Left kidney (tissue), 8 donors: ENCODE results near the gene SPINDOC. TPM values are rescaled to one million over a fixed set of nuclear protein-coding genes. Genes with fewer than 3 reads are reported as not detected.
"Not testable (repeated sequence)": the region's sequence is repeated elsewhere in the genome, so short reads cannot be mapped to it uniquely, and the experiment has no call there.

Source experiments
- DNase-seq: peaks from one replicate; pipeline ENCODE4 v3.0.0-alpha.2; 2013
- long read RNA-seq, 8 donors: transcript quantifications; one replicate each; lab custom pipeline, GENCODE V29; 2026
- polyA plus RNA-seq: library from polyadenylated mRNA; unstranded; fragments of 120-200 nt; gene quantifications from one replicate; pipeline ENCODE4 v1.2.1, GENCODE V29; 2013; ENCODE audit not compliant: insufficient read length

SPINDOC gene, protein sequence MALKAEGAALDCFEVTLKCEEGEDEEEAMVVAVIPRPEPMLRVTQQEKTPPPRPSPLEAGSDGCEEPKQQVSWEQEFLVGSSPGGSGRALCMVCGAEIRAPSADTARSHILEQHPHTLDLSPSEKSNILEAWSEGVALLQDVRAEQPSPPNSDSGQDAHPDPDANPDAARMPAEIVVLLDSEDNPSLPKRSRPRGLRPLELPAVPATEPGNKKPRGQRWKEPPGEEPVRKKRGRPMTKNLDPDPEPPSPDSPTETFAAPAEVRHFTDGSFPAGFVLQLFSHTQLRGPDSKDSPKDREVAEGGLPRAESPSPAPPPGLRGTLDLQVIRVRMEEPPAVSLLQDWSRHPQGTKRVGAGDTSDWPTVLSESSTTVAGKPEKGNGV
- polyA plus RNA-seq = 31.3 TPM
- long read RNA-seq, donor 1, transcript SPINDOC-201 (6 exons, 2,024 nt) = major isoform, 11 of 17 reads
- long read RNA-seq, donor 1, partial matches to known transcripts = 6 of 17 reads
- long read RNA-seq, donor 1, other reads (novel, unspliced or antisense) = 0 of 17 reads
- long read RNA-seq, donor 2, transcript SPINDOC-201 (6 exons, 2,024 nt) = major isoform, 7 of 12 reads
- long read RNA-seq, donor 2, partial matches to known transcripts = 5 of 12 reads
- long read RNA-seq, donor 2, other reads (novel, unspliced or antisense) = 0 of 12 reads
- long read RNA-seq, donor 3, transcript SPINDOC-201 (6 exons, 2,024 nt) = major isoform, 9 of 9 reads
- long read RNA-seq, donor 3, partial matches to known transcripts = 0 of 9 reads
- long read RNA-seq, donor 3, other reads (novel, unspliced or antisense) = 0 of 9 reads
- long read RNA-seq, donor 4 = 0 reads
- long read RNA-seq, donor 5, transcript SPINDOC-201 (6 exons, 2,024 nt) = major isoform, 25 of 25 reads
- long read RNA-seq, donor 5, partial matches to known transcripts = 0 of 25 reads
- long read RNA-seq, donor 5, other reads (novel, unspliced or antisense) = 0 of 25 reads
- long read RNA-seq, donor 6, transcript SPINDOC-201 (6 exons, 2,024 nt) = major isoform, 10 of 22 reads
- long read RNA-seq, donor 6, partial matches to known transcripts = 12 of 22 reads
- long read RNA-seq, donor 6, other reads (novel, unspliced or antisense) = 0 of 22 reads
- long read RNA-seq, donor 7, transcript SPINDOC-201 (6 exons, 2,024 nt) = major isoform, 15 of 21 reads
- long read RNA-seq, donor 7, partial matches to known transcripts = 6 of 21 reads
- long read RNA-seq, donor 7, other reads (novel, unspliced or antisense) = 0 of 21 reads
- long read RNA-seq, donor 8 = 0 reads

DNA sequence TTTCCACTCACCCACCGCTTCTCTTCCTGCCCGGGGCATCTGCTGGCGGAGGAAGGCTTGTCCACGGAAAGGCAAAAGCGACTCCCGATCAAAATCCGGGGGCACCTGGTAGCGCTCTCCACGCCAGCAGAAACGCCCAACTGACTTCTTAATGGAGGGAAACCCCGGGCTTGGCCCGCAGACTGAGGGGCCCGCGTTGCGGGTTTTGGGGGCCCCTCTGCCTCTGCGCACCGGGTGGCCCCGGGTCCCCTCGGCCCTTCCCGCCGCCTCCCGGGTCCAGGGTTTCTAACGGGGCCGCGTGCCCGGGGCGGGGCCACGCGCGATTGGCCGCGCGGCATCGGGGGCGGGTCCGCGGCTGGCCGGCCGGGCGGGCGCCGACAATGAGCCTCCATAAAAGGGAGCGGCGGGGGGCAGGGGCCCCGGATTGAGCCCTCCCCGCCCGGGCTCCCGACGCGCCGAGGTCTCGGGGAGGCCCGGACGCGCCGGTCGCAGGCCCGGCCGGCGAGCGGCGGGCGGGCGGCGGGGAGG lies at the start of gene SPINDOC:
SPINDOC (plus strand) TSS at position 422 of the 528 bp plus-strand sequence. CDS start 231 bp downstream, outside the sequence.
- no peak for DNase-seq

DNA sequence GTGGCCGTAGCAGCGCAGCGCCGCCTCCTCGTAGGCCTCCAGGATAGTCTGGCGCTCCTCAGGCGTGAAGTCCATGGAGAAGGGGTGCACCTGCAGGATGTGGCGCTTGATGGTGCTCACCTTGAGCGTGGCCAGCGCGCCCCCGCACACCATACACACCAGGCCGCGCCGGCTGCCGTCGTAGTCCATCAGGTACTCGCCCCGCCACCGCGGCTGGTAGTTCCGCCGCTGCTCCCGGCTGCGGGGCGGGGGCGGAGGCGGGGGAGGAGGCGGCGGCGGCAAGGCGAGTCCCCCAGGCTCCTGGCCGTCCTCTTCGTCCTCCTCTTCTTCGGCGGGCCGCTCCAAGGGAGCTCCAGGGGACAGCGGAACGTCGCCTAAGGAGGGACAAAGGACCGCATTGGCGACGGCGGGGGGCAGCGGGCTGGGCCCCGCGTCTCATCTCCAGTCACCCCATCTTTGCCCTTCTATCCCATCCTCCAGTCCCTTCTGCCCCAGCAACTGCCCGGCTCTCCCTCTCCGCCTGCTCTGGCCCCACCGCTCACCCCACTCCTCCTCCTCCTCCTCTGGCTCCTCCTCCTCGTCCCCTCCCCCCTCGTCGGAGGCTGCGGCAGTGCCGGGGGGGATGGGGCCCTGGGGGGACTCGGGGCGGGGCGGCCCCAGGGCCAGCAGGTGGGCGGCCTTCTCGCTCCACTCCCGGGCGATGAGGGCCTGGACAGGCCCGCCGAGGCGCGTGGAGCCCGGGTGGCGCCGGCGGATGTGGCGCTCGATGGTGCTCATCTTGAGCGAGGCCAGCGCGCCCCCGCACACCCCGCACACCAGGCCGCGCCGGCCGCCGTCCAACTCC lies 49.5 kb upstream of the SPINDOC start:
- DNase-seq = peak; percentile 46

DNA sequence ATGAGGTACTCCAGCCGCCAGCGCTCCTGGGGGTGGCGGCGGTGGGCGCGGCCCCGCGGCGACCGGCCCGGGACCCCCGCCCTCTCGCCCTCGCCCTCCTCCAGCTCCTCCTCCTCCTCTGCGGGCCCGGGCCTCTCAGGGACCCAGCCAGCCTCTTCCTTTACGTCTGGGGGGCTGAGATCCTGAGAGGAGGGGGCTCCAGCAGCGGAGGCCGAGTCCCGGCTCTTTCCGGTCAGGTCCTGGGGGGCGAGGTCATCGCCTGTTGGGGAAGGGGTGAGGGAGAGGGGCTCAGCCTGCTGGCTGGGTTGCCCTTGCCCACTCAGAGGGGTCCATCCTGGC lies 48.9 kb upstream of the SPINDOC start:
- no peak for DNase-seq

DNA sequence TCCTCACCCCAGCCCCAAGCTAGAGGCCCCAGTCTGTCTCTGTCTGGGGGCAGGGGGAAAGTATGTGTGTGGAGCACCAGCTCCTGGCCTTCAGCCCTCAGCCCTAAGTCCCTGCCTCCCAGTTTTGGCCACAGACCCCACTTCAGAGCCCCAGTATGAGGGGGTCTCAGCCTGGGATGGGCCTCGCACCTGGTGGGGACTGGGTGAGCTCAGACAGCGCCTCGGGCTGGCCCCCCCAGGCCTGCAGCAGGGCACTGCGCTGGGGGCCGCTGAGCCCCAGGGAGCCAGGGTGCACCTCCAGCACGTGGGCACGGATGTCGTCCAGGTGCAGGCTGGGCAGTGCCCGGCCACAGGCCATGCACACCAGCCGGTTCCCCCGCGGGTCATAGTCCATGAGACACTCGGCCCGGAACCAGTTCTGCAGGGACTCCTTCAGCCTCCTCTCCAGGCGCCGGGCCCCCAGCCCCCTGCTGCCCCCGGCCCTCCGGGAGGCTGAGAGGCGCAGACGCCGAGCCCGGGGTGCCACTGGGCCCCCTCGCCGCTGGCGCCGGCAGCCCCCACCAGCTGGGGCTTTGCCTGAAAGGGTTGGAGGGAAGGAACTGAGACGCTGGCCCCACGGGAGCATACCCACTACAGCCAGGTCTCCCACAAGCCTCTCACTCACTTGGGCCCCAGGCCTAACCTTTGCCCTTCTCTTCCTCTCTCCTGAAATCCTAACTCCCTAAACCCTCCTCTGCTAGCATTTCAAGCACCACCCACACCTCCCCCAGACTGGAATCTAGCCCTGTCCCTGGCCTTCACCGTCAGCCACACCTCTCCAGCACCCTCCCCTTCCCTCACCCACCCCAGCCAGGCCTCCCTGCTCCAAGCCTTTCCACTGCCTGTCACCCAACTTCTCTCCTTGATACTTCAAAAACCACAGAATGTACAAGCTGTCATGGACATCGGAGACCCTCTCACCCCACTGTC lies 48.3 kb upstream of the SPINDOC start:
- peak; percentile 39 for DNase-seq

DNA sequence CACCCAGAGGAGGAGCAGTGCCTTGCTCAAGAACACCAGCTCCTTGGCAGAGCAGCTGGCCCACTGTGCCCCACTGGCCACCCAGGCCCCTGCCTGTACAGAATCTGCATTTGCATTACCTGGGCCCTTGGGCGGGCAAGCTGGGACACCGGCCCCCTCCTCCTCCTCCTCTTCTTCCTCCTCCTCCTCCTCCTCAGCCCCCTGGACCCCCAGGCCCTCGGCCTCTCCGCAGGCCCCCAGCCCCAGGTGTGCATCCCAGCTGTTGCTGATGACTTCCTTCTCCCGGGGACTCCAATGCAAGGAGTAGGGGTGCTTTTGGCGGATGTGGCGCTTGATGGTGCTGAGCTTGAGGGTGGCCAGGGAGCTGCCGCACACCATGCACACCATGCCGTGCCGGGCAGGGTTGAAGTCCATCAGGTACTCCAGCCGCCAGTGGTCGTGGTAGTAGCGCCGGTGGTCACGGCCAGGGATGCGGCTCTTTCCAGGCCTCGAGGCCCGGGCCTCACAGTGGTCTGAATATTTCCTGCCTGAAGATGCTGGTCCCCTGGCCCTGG lies 47.5 kb upstream of the SPINDOC start:
- DNase-seq = no peak

DNA sequence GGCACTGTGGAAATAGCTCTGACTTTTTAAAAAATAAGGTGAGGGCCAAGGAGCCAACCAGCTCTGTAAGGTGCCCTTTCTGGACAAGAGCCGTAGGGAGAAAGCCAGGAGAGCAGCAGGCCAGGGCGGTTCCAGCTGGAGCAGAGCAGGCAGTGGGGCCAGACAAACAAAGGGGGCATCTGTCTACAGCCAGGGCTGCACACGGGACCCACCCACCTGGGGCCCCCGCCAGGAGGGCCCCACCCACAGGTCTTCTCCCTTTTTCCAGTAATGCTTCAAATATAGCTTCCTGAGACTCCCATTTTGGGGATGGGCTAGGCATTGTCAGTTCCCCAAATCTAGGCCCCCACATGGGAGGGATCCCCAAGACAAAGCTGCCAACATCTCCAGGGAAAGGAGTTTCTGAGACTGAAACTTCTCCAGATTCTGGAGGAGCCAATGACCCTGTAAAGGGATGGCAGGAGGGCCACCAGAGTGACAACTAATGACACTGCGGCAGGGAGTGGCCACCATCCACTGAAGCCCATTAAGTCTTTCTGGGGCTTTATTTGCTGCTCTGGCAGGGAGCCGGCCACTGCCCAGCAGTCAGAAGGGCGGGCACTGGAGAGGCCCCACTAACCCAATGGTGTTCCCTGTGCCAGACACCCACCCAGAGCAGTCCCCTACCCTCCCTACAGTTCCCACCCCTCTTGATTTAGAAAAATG lies 46.6 kb upstream of the SPINDOC start:
- DNase-seq = no peak

DNA sequence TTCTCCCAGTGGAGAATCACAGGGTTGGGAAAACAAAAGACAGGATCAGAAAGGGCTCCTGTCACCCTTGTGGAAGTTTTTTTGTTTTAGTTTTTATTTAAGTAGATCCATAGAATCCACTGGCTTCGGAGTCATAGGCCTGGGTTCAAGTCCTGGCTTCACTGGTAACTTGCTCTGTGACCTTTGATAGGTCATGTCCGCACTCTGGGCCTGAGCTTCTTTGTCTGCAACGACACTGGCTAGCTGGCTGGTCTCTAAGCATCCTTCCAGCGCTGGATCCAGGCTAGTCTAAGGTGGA lies 46.0 kb upstream of the SPINDOC start:
- DNase-seq = no peak

DNA sequence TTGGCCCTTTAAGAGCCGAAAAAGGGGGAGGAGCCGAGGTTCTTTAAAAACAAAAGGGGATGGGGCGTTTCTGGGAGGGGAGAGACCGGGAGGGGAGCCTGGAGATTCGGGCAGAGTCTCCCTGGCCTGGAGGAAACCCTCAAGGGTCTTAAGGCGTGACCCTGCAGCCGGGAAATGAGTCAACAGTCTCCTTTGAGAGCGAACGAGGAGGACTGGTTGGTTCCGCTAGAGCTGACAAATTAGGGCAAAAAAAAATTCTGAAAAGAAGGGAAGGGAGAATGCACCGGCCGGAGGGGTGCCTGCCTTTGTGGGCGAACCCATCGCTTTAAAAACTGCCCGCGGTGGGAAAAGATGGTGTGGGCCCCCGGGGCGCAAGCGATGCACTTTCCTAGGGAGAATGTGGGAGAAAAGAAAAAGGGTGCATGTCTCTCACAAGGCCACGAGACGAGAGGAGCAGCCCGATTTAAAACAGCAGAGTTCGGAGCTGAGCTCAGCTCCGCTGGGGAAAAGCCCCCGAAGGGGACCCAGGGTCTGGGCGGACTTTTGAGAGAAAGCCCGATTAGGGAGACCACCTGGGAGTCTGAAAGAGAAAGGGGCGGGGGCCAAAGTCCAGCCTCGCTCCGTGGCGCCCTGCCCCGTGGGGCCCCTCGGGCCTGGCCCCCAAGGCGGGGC lies 45.6 kb upstream of the SPINDOC start:
- DNase-seq = peak; percentile 71

DNA sequence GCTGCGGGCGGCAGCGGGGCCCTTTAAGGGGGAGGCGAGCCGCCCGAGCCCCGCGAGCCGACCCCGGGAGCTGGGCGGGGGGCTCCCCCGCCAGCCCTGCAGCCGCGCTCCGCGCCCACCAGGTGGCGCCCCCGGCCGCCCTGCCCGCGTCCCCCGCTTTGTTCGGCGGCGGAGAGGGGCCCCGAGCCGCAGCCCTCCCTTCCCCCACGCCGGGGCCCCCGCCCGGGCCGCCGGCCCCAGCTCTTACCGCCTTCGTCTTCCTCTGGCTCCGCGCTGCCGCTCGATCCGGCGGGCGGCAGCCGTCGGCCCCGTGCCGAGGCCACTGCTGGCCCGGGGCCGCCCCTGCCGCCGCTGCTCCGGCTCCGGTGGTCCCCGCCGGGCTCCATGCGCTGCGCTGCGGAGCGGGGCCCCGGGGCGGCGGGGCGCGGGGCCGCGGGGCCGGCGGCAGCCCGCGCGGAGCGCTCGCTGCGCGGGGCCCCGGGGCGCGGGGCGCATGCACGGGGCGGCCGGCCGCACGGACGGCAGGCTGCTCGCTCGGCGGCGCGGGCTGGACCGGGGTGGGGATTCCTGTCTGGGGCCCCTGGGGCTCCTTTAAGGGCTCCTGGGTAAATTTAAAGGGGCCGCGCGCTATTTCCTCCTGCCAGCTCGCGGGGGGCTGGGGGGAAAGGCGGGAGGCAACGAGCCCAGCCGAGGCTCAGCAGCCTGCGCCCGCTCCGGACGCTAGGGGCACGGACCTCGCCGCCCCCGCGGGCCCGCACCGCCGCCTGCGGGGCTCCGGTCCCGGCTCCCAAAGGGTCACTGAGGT lies 44.8 kb upstream of the SPINDOC start, which contains the start of gene ZFTA:
ZFTA (minus strand) TSS at position 539 of the 805 bp plus-strand sequence; CDS start at position 386, 153 bp downstream.
- peak; percentile 67 for DNase-seq

DNA sequence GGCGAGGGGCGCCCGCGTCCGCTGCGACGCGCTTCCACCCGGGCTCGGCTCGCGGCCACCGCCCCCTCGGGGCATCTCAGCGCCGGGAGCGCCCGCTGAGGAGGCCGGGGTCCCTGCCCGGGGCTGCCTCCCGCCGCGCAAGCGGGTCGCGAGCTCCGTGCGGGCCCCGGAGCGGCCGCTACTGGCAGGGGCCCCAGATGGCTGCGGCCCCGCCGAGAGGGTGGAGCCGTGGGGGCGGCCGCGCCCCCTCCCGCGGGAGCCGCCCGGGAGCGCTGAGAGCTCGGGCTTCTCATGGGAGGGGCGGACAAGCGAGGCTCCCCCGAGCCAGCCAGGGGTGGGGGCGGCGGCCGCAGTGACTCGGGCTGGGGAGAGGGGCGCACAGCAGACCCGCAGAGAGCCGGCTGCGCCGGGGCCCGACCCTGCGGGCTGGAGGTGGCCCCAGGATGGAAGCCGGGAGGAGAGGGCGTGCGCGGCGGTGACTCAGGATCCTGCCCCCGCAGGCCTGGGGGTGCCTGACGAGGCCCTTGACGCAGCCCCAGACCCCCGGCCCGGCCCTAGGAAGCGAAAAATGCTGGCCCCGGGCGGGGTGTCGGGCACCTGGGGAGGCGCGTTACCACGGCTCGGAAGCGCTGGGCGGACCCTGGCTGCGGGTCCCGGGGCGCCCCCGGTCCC lies 44.1 kb upstream of the SPINDOC start:
- no peak for DNase-seq

DNA sequence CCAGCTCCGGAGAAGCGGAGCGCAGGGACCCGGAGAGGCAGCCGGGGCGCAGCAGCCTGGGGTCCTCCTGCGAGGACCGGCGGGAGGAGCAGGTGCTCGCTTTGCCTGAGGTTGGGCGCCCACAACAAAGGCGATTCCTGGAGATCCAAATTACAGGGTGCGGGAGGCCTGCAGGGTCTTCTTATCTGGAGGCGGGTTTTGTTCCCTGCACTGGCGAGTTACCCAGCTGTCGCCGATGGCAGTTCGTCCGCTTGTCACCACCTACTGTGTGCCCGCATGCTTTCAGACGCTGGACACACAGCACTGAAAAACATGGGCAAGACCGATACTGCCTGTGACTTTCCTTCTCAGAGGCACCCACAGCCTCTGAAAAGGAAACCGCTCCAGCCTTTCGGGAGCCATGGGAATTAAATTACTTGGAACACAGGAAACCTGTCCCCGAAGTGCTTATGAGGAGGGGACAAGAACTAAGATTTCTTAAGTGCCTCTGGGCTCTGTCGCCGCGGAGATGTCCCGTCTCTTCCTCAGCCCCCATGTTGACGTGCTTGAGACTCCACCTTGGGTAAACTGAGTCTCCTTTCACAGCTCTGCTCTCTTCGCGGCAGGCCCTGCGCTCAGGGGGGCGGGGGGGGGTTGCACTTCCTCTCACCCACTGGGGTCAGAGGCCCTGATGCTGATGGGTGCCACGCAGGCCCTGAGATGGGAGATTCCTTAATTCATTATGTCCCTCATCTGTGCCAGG lies 43.4 kb upstream of the SPINDOC start:
- DNase-seq = no peak

DNA sequence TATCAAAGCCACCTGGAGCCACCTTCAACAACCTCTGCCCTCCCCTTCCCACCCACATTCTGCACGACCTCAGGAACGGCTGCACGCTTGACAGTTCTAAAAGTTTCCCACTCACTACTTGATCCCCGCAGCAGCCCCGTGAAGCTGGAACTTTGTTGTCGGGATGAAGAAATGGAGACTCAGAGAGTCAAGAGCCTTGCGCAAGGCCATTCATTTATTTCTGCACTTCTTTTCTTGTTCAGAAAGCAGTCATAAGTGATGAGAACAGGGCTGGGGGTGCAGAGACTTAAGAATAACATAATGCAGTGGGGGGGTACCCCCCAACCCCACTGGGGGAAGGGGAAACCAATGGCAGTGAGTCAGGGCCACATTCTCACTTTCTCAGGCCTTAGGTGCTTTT lies 42.5 kb upstream of the SPINDOC start:
- DNase-seq = no peak

DNA sequence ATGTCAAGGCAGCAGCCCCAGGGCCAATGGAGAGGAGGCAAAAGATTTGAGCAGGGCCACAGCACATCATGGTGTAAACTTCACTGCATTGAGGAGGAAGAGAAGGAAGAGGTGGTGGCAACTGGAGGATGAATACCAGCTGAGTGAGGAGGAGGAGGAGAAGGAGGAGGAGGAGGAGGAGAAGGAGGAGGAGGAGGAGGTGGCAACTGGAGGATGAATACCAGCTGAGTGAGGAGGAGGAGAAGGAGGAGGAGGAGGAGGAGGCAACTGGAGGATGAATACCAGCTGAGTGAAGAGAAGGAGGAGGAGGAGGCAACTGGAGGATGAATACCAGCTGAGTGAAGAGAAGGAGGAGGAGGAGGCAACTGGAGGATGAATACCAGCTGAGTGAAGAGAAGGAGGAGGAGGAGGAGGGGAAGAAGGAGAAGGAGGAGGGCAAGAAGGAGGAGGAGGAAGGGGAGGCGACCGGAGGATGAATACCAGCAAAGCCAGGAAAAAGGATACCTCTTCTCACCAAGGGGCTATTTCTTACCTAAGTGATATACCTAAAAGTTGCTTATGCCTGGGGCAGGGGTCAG lies 41.4 kb upstream of the SPINDOC start:
- not testable (repeated sequence) for DNase-seq

DNA sequence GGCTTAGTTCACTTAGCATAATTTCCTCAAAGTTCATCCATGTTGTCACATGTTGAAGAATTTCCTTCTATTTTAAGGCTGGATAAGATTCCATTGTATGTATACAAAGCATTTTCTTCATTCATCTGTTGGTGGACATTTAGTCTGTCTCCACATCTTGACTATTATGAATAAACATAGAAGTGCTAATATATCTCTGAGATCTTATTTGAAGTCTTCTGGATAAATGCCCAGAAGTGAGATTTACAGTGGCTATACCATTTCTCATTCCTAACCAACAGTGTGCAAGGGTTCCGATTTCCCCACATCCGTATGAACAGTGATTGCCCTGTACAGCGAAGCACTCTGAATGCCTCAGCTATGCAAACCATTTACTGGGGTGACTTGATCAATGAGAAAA lies 38.1 kb upstream of the SPINDOC start:
- no peak for DNase-seq

DNA sequence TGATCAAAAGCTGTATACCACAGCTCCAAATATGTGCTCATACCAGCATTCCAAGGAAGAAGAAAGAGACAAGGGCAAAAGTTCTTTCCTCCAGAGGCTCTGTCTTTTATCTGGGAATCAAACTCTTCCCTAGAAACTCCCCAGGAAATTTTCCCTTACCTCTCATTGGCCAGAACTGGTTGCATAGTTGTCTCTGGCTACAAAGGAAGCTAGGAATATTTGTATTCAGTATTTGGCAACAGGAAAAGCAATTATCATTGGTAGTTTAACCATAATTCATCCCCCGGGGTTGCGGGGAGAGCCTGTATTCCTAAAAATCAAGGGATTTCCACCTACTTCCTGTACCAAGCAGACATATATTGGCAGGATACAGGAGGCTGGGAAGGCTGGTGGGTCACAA lies 34.2 kb upstream of the SPINDOC start:
- no peak for DNase-seq

DNA sequence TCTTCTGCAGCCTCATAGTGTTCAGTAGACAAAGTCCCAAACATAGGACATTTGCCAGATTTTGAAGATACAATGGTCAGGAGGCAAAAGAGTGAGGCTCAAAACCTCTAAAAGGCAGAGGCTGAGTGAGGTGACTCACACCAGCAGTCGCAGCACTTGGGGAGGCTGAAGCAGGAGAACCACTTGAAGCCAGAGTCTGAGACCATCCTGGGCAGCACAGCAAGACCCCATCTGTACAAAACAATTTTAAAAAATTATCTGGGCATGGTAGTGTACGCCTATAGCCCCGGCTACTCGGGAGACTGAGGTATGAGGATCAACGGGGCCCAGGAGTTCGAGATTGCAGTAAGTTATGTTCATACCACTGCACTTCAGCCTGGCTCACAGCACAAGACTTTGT lies 30.5 kb upstream of the SPINDOC start:
- no peak for DNase-seq
